Activated T-cell treated with anti-CD3 and anti-CD28 coated beads, Interleukin-2, amount 50 U/mL, for 72 hours (primary cell): ENCODE measurements around the gene PARVB. TPM values are rescaled to one million over a fixed set of nuclear protein-coding genes. Genes with fewer than 3 reads are reported as not detected.
A peak's percentile ranks its signal among the peaks of the same experiment; 100 is the strongest.

Source experiments
- ATAC-seq, 2 donors: fragments of 150-1000 bp; cut with Tn5 transposase; replicated peaks in 1 of 2; 2 replicates each; pipeline ENCODE4 v1.10.0; 2021; ENCODE audit warnings: moderate library complexity in 2 of 2, mild to moderate bottlenecking in 1 of 2
- DNase-seq, 2 donors: peaks; one replicate each; pipeline ENCODE4 v3.0.0; 2021 to 2022; ENCODE audit warnings: mixed read lengths in 1 of 2
- H3K27ac Mint-ChIP-seq: one replicate; pipeline ENCODE4 v1.8.0; 2022; ENCODE audit warnings: mild to moderate bottlenecking, moderate library complexity, mixed read lengths
- H3K27me3 Mint-ChIP-seq: one replicate; pipeline ENCODE4 v1.8.0; 2022; ENCODE audit warnings: low read depth, mixed read lengths
- H3K36me3 Mint-ChIP-seq, 2 donors: one replicate each; pipeline ENCODE4 v1.8.0; 2022; ENCODE audit warnings: mixed read lengths in 2 of 2, mild to moderate bottlenecking in 1 of 2; ENCODE audit not compliant: insufficient read depth in 2 of 2
- H3K4me1 Mint-ChIP-seq: one replicate; pipeline ENCODE4 v1.8.0; 2022; ENCODE audit warnings: low read depth, mixed read lengths
- H3K4me3 Mint-ChIP-seq, 2 donors: one replicate each; pipeline ENCODE4 v1.8.0; 2022; ENCODE audit warnings: mild to moderate bottlenecking in 2 of 2, mixed read lengths in 2 of 2, moderate library complexity in 2 of 2
- H3K9me3 Mint-ChIP-seq, 2 donors: one replicate each; pipeline ENCODE4 v1.8.0; 2022; ENCODE audit warnings: mixed read lengths in 2 of 2
- total RNA-seq, 2 donors: library from RNA; stranded (reverse); gene quantifications; one replicate each; pipeline ENCODE4 v1.2.3, GENCODE V29; 2022

The PARVB gene
- total RNA-seq, 2 donors from 2014 or later: 28.4 to 55.7 TPM

GRCh38 chr22:44192816-44193534 lies 168.9 kb downstream of the PARVB start:
- no peak for DNase-seq
- Mint-ChIP-seq H3K27ac (peak overlapping the region; percentile 1), H3K4me1 (peaks cover 48% of the 10 kb centered on the region), H3K4me3 (peak overlapping the region; percentile 66), H3K27me3 (no peaks in the 10 kb centered on the region), H3K9me3 (no peaks in the 10 kb centered on the region), H3K36me3 (peaks cover 9 to 18% of the 10 kb centered on the region in 2 donors)
- ATAC-seq: peak in 1 of 2 donors; percentile 18

- Mint-ChIP-seq H3K36me3 (peaks cover 9 to 18% of the 10 kb centered on the region in 2 donors), H3K27ac (no peak overlapping the region), H3K27me3 (no peaks in the 10 kb centered on the region), H3K4me3 (peak overlapping the region in 1 of 2 donors; percentile 66), H3K9me3 (no peaks in the 10 kb centered on the region), H3K4me1 (peaks cover 48% of the 10 kb centered on the region)
- ATAC-seq (peak; percentile 43 to 53), DNase-seq (peak; percentile 44 to 58)
Measured at GRCh38 chr22:44193535-44193891, 169.4 kb downstream of the PARVB start.

- ATAC-seq (no peak), DNase-seq (no peak)
- Mint-ChIP-seq H3K27me3 (no peaks in the 10 kb centered on the region), H3K9me3 (no peaks in the 10 kb centered on the region), H3K36me3 (peaks cover 13 to 23% of the 10 kb centered on the region in 2 donors), H3K27ac (no peak overlapping the region), H3K4me1 (peaks cover 48% of the 10 kb centered on the region), H3K4me3 (no peak overlapping the region)
Measured at GRCh38 chr22:44194569-44194968, 170.5 kb downstream of the PARVB start.

GRCh38 chr22:44195189-44195871 lies 171.2 kb downstream of the PARVB start:
- Mint-ChIP-seq H3K4me1 (peaks cover 47% of the 10 kb centered on the region), H3K27ac (no peak overlapping the region), H3K4me3 (no peak overlapping the region), H3K27me3 (no peaks in the 10 kb centered on the region), H3K9me3 (no peaks in the 10 kb centered on the region), H3K36me3 (peaks cover 13 to 23% of the 10 kb centered on the region in 2 donors)
- no peak for ATAC-seq
- DNase-seq: no peak

- Mint-ChIP-seq H3K36me3 (peaks cover 13 to 25% of the 10 kb centered on the region in 2 donors), H3K9me3 (no peaks in the 10 kb centered on the region), H3K27me3 (no peaks in the 10 kb centered on the region), H3K4me1 (peaks cover 38% of the 10 kb centered on the region), H3K4me3 (no peak overlapping the region), H3K27ac (no peak overlapping the region)
- DNase-seq: no peak
- ATAC-seq: no peak
Measured at GRCh38 chr22:44196241-44196640, 172.1 kb downstream of the PARVB start.

- no peak overlapping the region for H3K27ac Mint-ChIP-seq
- H3K4me3 Mint-ChIP-seq: no peak overlapping the region
- H3K27me3 Mint-ChIP-seq: no peaks in the 10 kb centered on the region
- H3K36me3 Mint-ChIP-seq: peaks cover 13 to 23% of the 10 kb centered on the region in 2 donors
- peaks cover 33% of the 10 kb centered on the region for H3K4me1 Mint-ChIP-seq
- ATAC-seq (no peak), DNase-seq (no peak)
- no peaks in the 10 kb centered on the region for H3K9me3 Mint-ChIP-seq
Measured at GRCh38 chr22:44196731-44197131, 172.6 kb downstream of the PARVB start.

GRCh38 chr22:44197271-44197670 lies 173.2 kb downstream of the PARVB start:
- H3K4me3 Mint-ChIP-seq: no peak overlapping the region
- DNase-seq (no peak), ATAC-seq (no peak)
- H3K4me1 Mint-ChIP-seq: peaks cover 28% of the 10 kb centered on the region
- H3K9me3 Mint-ChIP-seq: no peaks in the 10 kb centered on the region
- no peak overlapping the region for H3K27ac Mint-ChIP-seq
- H3K36me3 Mint-ChIP-seq: peaks cover 13 to 23% of the 10 kb centered on the region in 2 donors
- H3K27me3 Mint-ChIP-seq: no peaks in the 10 kb centered on the region

GRCh38 chr22:44199164-44199563 lies 175.1 kb downstream of the PARVB start:
- Mint-ChIP-seq H3K27me3 (no peaks in the 10 kb centered on the region), H3K9me3 (no peaks in the 10 kb centered on the region), H3K27ac (no peak overlapping the region), H3K36me3 (peaks cover 10 to 16% of the 10 kb centered on the region in 2 donors), H3K4me3 (no peak overlapping the region), H3K4me1 (peaks cover 9% of the 10 kb centered on the region)
- ATAC-seq: no peak
- DNase-seq: no peak

- H3K27me3 Mint-ChIP-seq: no peaks in the 10 kb centered on the region
- DNase-seq (no peak), ATAC-seq (no peak)
- H3K27ac Mint-ChIP-seq: no peak overlapping the region
- H3K4me1 Mint-ChIP-seq: peaks cover 2% of the 10 kb centered on the region
- no peaks in the 10 kb centered on the region for H3K9me3 Mint-ChIP-seq
- no peak overlapping the region for H3K4me3 Mint-ChIP-seq
- H3K36me3 Mint-ChIP-seq: peaks cover 4 to 9% of the 10 kb centered on the region in 2 donors
Measured at GRCh38 chr22:44199866-44200265, 175.8 kb downstream of the PARVB start.

GRCh38 chr22:44200451-44200850 lies 176.3 kb downstream of the PARVB start:
- H3K4me3 Mint-ChIP-seq: no peak overlapping the region
- no peaks in the 10 kb centered on the region for H3K4me1 Mint-ChIP-seq
- no peak for DNase-seq
- ATAC-seq: no peak
- H3K27me3 Mint-ChIP-seq: no peaks in the 10 kb centered on the region
- H3K9me3 Mint-ChIP-seq: no peaks in the 10 kb centered on the region
- peaks cover 4 to 7% of the 10 kb centered on the region in 2 donors for H3K36me3 Mint-ChIP-seq
- H3K27ac Mint-ChIP-seq: no peak overlapping the region

- H3K27ac Mint-ChIP-seq: no peak overlapping the region
- no peaks in the 10 kb centered on the region for H3K9me3 Mint-ChIP-seq
- peaks cover 4 to 7% of the 10 kb centered on the region in 2 donors for H3K36me3 Mint-ChIP-seq
- DNase-seq: no peak
- no peaks in the 10 kb centered on the region for H3K27me3 Mint-ChIP-seq
- H3K4me1 Mint-ChIP-seq: no peaks in the 10 kb centered on the region
- no peak for ATAC-seq
- no peak overlapping the region for H3K4me3 Mint-ChIP-seq
Measured at GRCh38 chr22:44200855-44201550, 176.9 kb downstream of the PARVB start.

- Mint-ChIP-seq H3K27ac (no peak overlapping the region), H3K27me3 (no peaks in the 10 kb centered on the region), H3K9me3 (no peaks in the 10 kb centered on the region), H3K4me1 (no peaks in the 10 kb centered on the region), H3K36me3 (peaks cover 4 to 7% of the 10 kb centered on the region in 2 donors), H3K4me3 (no peak overlapping the region)
- no peak for DNase-seq
- no peak for ATAC-seq
Measured at GRCh38 chr22:44201665-44202064, 177.6 kb downstream of the PARVB start.

- H3K27me3 Mint-ChIP-seq: no peaks in the 10 kb centered on the region
- DNase-seq (no peak), ATAC-seq (no peak)
- no peaks in the 10 kb centered on the region for H3K4me1 Mint-ChIP-seq
- H3K27ac Mint-ChIP-seq: no peak overlapping the region
- H3K9me3 Mint-ChIP-seq: no peaks in the 10 kb centered on the region
- no peak overlapping the region for H3K4me3 Mint-ChIP-seq
- H3K36me3 Mint-ChIP-seq: peaks cover 4 to 7% of the 10 kb centered on the region in 2 donors
Measured at GRCh38 chr22:44202261-44202789, 178.2 kb downstream of the PARVB start.
